Stimulated activated CD8-positive, alpha-beta memory T cell treated with anti-CD3 and anti-CD28 coated beads, Interleukin-12 subunit alpha, Interleukin-12 subunit beta, amount 100 ng/mL, for 4 hours (primary cell): ENCODE measurements around the gene CNTNAP5.

ENCODE experiments used
- DNase-seq: peaks from one replicate; pipeline ENCODE4 v3.0.0-alpha.2; 2020; ENCODE audit warnings: low read depth

CNTNAP5 gene

DNA sequence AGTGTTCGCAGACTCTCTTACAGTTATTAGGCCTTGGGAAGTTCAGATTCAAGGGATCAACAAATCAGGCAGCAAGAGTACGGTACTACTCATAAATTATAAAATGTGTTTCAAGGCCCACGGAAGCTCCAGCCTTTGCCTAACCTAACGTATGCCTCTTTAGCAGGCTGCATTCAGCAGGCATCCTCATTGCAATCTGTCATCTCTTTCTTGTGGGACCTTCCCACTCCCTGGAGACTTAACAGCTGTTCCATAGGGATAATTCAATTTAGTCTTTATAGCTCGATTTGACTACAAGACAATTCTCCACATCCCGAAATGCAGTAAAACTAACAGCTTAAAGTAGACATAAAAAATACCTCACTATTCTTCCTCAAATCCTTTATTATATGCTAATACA is 453.7 kb downstream of the CNTNAP5 start:
- no peak for DNase-seq

DNA sequence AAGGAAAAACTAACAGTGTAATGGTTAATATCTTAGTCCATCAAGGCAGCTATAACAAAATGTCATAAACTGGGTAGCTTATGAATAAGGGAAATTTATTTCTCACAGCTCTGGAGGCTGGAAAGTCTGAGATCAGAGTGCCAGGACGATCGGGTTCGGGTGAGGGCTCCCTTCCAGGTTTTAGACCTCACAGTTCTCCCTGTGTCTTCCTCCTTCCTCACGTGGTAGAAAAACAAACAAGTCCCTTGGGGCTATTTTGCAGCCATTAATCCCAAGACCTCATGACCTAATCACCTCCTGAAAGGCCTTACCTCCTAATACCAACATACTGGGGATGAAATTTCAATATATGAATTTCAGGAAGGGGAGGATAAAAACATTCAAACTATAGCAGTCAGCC is 455.9 kb downstream of the CNTNAP5 start:
- DNase-seq, result no peak

DNA sequence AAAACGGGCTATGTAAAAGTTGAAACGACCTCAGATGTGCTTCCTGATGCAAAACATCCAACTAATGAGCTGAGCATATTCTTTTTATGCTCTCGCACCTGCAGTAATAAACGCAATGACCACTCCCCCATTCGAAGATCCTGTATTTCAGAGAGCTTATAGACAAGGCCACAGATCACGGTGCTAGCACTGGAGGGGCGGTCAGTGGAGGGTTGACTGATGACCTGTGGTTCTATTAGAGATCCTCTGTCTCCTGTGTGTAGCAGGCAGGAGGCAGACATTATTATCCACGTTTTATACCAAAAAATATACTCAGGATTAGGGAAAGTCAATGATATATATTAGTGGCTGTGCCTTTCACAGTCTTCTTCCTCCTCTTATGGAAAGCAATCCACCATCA is 457.0 kb downstream of the CNTNAP5 start:
- DNase-seq, result no peak

DNA sequence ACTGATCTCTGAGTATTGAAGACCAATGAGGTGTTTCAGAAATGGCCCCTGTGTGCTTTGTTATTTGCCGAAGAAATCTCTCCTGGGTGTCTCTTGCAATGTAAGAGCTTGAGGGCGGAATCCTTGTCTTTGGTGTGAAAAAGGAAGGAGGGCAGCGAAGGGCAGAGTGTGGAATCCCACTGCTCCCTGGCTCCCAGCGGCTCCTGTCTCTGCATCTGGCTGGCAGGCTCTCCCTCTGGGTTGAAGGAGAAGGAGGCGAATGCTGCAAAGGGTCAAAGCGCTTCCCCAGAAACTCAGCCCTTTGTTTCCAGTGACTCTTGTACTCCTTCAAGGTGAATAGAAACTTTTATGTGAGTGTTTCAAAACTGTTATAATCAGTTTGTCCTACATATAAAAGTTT is 457.5 kb downstream of the CNTNAP5 start:
- no peak for DNase-seq

DNA sequence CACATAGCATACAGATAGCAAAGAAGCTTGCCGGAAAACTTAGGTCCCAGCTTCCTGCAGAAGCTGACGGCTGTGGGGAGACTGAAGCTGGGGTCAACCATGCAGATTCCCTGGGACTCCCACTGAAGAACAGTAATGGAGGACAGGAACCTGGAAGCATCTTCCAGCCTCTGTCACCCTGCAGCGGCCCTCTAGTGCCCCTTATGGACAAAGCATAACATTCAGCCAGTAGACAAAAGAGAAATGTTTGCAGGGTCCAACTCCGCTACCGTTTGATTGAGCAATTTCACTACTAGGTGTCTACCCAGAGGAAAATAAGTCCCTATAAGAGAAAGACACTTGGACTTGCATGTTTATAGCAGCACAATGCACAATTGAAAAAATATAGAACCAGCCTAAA is 460.6 kb downstream of the CNTNAP5 start:
- DNase-seq, result no peak

DNA sequence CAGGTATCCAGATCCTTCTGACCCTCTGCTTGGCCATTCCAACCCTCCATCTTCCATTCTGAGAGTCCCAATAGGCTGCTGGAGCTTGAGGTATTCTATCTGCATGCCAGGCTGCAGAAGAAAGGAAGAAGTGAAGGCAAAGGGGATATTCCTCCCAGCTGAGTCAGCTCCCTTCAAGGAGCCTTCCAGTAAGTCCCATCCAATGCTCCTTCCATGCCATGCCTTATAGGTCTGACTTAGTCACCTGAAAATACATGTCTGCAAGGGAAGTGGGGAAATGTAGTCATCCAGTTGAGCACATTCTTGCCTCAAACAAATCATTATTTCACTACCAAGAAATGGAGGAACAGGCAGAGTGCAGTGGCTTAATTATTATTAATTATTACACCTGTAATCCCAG is 464.6 kb downstream of the CNTNAP5 start:
- no peak for DNase-seq

DNA sequence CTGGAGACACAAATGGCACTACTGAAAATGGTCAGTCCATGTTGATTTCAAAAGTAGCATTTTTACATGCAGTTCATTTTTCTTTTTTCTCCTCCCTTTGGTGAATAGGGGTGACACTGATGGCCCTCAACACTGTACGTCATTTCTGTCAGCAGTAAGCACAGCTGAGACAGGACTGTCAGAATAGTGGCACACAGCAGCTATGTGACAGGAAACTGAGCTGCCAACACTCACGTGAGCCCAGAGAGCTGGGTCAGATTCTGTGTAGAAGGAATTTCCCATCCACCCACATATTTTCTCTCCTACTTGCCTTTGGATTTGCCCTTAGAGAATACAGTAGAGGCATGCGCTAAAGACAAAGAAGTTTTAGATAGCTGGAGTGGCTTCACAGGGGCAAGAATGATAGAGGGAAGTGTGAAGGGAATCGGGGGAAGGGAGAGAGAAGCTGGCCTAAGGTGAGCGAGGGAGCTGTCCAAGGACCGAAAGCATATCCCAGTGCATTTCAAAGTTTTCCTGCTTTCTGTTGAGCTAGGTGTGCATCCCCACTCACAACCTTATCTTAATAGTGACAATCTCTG is 476.6 kb downstream of the CNTNAP5 start:
- DNase-seq, result no peak

DNA sequence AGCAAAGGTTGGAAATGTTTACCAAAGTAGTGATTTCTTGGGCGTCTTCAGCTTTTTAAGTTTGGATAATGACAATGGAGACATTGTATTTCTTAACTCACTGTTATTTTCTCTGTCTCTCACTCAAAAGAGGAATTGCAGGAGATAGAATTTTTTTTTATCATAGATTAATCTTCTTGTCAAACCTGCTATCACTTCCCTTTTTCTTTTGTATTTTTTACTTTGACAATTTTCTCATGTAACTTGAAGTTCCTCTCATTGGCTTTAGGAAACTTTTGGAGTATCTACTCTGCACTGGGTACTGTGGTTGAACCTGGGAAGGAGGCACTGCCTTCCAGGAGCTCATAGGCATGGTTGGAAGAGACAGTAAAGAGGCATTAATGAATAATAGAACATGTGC is 489.1 kb downstream of the CNTNAP5 start:
- no peak for DNase-seq

DNA sequence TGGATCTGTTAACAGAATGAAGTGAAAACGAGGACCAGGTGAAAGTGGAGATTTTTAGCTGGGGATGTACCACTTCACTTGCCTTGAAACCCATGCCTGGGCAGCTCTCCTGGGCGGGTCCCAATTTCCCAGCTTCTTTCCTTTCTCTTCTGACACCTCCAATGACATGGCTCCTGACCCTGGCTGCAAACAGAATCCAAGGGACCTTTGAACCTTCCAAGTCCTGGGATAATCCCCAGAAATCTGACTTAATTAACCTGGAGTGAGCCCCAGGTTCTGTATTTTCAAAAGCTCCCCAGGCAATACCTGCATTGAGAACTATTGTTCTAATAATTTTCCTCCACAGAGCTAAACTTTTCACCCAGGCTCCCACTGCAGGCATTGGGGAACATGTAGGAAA is 495.9 kb downstream of the CNTNAP5 start:
- no peak for DNase-seq

DNA sequence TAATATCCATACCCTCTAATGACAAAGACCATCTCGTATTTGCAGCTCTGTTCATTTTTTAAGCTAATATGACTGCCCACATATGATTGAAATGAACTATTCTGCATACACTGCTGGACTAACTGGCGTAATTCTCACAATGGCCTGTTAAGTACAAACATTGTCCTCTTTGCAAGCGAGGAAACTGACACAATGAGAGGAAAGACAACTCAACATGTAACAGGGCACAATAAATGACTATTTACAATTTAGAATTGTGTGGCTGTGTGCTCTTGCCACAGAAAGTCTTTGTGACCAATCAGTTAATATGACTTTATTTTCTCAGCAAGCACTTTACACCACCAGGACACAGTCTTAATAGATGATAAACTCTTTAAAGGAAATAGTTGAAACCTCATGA is 498.0 kb downstream of the CNTNAP5 start:
- no peak for DNase-seq

DNA sequence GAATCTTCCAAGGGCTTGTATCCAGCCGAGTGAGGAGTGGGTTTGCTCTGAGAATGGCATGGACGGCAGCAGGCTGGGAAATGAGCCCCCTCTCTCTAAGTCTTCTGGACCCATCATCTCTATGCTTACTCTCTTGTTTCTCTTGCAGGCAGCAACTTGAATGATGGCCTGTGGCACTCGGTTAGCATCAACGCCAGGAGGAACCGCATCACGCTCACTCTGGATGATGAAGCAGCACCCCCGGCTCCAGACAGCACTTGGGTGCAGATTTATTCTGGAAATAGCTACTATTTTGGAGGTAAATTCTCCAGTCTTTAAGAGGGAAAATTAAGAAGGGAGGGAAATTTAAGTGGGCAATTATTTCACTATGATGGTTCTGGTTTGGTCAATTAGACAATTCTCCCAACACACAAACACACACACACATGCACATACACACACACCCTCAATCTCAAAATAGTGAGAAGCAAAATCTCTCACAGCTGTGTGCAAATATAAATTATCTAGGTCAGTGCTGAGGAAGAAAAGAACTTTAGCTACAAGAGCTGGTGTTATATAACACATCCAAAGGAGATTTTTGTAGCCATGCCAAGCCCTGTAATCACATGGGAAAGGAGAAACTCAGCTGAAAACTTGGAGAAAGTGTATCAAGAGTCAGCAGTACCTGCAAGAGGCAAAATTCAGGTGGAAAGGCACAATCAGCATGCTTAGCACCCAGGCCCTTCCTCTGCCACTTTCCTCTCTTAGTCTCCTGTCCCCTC is 499.2 kb downstream of the CNTNAP5 start:
- no peak for DNase-seq

DNA sequence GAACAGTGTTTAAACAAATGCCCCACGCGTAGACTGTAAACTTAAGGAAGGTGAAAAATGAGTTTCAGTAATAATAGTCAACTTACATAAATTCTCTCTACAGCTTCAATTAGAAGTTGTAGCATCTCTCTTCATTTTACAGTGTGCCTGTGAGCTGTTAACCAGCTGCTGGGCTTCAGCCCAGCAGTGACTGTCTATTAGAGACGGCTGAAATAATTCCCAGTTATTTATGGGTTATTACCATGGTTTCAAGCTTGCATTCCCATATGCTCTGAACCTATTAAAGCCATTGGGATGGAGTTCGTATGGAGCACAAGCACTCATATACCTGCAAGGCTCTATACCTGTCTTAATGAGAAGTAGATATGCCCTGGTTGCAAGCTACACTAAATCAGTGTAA is 501.1 kb downstream of the CNTNAP5 start:
- DNase-seq, result no peak

DNA sequence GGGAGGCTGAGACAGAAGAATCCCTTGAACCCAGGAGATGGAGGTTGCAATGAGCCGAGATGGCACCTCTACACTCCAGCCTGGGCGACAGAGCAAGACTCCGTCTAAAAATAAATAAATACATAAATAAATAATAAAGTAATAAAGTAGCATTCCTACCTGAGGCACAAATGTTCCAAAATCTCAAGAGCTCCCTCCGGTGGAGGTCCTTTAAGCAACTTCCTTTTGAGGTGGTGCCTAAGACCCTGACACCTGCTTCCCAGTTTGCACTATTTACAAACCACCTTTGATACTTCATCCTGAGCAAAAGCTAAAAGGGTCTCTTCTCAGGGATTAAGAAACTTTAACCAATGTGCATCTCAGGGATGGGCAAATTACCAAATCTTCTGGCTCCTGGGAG is 505.1 kb downstream of the CNTNAP5 start:
- DNase-seq, result no peak

DNA sequence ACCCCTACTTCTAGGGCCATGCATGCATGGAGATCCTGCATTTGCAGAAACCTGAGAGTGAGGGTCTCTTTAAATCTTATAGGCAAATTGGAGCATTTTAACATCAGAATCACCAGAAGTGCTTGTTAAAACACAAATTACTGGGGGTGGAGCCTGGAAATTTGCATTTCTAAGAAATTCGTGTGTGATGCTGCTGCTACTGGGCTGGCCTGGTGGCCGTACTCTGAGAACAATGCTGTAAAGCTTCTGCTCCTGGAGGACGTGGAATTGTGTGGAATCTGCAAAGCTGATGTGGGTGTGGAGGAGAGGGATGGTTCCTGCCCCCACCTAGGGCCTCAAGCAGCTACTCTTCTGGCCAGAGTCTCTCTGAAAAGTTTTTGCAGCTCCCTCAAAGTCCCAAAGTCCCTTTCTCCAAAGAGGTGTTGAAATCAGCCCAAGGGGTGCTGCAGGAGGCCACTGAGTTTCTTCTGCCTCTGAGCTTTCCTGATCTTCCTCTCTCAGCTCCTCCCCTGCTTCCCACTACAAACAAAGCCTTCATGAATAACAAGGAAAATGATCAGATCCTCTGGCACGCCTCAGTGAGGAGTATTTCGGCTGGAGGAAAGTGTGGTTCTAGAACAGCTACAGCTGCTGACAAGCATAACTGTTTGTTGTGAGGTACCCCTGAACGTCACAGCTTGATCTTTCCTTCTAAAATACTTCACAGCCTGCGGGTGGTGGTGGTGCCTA is 508.3 kb downstream of the CNTNAP5 start:
- DNase-seq, result no peak

DNA sequence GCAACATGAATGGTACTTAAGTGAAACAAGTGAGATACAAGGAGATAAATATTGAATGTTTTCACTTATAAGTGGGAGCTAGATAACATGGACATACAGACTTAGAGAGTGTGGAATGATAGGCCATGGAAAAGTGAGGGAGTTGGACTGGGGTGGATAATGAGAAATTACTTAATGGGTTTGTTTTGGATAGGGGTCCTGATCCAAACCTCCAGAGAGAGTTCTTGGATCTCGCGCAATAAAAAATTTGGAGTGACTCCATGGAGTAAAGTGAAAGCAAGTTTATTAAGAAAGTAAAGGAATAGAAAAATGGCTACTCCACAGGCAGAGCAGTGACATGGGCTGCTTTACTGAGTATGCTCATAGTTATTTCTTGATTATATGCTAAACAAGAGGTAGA is 508.9 kb downstream of the CNTNAP5 start:
- DNase-seq, result no peak

DNA sequence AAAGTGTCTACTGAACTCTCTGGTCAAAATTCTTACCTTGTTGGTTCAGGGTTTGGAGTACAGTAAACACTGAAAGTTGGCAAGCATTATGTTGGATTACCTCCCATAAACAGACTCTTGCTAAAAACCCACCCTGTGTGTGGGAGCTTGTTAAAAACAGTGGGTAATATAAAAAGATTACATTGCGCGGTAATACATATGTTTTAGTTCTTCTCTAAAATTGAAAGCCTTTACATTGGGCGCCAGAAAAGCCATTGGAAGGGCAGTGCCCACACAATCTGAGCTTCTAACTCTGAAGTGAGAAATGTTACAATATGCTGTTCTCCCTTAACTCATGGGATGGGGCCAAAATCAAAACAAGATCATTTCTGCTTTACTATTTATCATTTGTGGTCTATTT is 510.7 kb downstream of the CNTNAP5 start:
- no peak for DNase-seq

DNA sequence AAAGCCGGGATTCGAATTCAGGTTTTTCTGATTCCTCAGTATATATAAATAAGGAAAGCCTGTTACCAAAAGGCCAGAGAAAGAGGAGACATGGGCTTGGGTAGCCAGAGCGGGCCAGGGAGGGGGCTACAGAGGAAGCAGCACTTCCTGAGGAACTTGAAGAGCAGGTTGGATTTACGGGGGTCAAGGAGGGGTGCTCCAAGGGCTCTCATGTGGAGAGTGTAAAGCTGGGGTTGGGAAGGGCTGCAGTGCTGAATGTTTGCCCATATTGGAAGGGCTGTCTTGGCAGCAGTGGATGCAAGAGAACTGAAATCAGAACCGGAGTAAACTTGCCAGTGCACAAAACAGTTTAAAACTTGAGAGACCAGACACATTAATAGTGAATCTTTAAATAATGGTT is 511.5 kb downstream of the CNTNAP5 start:
- DNase-seq, result no peak

DNA sequence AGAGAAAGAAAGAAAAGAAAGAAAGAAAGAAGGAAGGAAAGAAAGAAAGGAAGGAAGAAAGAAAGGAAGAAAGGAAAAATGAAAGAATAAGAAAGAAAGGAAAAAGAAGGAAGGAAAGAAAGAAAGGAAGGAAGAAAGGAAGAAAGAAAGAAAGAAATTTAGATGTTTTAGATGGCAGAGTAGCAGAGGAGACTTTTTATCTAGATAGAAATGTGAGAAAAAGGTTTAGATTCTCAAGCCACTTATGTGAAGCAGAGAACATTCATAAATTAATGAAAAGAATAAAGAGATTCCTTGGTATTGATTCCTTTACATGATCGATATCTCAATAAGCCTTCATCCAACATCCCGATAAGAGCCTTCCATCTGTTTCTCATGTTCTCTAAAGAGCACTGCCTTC is 513.5 kb downstream of the CNTNAP5 start:
- no peak for DNase-seq

DNA sequence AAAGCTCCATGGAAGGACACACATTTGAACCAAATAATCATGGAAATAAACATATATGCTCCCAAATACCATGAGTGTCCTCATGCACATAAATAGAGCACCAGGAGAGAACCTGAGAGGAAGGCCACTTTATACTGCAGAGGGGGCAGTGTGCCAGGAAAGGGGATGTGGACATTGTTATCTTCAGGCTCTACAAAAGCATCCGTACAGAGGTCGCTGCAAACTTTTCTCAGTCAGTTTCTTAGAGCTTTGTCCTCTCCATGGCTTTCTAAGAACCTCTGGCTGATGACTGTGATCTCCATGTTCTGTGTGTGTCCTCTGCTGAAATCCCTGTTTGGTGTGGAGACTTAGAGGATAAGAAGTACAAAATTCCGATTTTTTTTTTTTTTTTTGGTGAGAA is 515.7 kb downstream of the CNTNAP5 start:
- no peak for DNase-seq

DNA sequence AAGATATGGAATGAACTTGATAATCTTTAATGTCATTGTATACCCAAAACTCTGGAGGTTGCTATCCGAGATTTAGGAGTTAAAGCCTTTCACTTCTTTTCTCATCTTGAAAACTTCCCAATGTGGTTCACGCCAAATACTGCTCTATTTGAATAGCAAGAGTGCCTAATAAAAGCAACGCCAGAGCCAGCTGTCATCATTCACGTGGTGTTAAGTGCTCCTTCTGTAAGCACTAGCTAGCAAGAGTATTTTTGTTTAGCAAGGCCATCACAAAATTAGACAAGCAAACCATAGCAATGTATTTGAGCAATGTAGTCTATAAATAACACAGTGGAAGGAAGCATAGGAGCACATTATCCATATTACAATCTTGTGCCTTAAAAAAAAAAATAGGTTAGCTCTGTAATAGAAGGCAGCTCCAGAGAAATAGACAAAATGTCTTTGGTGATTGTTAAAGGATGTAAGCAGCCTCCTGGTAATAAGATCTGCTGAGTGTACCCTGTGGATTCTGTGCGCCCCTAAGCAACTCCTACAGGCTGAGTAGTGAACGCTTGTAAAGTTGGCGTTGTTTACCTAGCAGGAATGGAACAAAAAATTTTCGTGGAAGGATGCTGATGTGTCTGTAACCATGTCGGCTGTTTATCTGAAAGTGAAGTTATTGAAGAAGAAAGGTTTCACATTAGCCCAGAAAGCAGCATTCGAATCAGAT is 518.0 kb downstream of the CNTNAP5 start:
- DNase-seq, result no peak

DNA sequence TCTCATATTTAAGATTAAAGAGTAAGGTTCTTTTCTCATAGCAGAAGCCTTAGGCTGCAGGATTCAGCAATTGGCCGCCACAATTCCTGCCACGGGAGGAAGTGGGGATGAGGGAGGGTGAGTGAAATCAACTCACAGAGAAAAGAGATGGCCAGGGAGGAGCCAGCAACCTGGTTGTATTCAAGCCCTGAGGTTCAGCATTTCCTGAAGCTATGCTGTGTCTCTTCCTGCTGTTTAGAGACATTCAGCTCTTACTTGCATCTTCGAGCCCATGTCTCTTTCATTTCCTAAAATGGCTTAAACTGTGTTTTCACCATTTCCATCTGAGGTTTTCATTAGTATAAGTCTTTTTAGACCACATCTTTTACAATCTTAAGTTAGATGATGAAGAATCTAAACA is 522.6 kb downstream of the CNTNAP5 start:
- DNase-seq, result no peak

DNA sequence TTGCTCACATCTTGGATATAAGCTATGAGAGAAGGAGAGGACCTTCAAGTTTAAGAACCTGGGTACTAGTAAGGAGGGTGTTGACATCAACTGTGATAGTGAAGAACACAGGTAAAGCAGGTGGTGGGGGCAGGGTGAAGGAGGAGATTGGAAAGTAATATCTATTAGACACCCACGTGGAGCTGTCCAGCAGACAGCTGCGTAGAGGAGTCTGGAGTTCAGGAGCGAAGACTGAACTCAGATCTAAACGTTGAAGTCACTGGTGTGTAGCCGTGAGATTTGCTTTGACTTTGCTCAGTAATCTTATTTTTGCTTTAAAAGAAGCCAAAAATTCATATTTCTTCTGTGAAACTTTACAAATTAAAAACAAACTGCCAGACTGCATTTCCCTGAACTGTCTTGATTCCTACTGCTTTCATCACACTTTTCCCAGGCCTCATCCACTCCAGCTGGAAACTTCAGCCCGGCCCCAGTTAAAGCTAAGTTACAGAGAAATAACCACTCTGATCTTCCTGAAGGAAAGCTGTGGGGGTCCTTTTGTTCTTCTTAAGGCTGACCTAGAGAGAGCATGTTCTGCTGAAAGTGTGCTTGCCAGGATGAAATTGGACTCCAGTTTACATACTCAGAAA is 533.3 kb downstream of the CNTNAP5 start:
- no peak for DNase-seq
